ENCODE results near the gene TRDMT1. TPM values are rescaled to one million over a fixed set of nuclear protein-coding genes. Genes with fewer than 3 reads are reported as not detected.

Gene TRDMT1
- total and polyA plus RNA-seq, 2 donors (not counting 1 experiment from before 2014, with no cell fraction given): 3.0 to 20.4 TPM

DNA sequence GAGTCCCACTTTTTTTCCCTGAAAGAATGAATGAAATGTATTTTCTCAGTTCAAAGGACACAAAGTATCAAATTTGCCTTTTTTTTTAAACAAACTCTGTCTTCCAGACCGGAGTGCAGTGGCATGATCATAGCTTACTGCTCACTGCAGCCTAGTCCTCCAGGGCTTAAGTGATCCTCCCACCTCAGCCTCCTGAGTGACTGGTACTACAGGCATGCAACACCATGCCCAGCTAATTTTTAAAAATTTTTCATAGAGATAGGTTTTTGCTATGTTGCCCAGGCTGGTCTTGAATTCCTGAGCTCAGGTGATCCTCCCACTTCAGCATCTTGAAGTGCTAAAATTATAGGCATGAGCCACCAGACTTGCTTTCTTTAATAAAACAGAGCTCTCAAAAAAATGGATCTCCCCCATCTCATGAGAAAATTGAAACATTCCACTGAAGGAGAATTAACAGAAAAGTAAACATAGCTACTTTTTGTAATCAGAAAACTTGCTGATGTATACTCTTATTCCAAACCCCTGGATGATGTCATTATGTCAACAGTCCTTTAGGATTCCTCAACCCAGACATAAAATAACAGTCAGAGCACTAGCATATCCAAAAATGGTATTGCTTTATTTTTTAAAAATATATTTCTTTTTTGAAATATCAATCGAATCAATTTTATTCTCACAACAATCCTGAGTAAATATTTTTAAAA, 12.3 kb upstream of the TRDMT1 start:
- intact Hi-C loops (cut with micrococcal nuclease): no loop called here
- no peak overlapping the region for H3K27ac ChIP-seq (ENCODE audit: low read length in 2 of 2)

DNA sequence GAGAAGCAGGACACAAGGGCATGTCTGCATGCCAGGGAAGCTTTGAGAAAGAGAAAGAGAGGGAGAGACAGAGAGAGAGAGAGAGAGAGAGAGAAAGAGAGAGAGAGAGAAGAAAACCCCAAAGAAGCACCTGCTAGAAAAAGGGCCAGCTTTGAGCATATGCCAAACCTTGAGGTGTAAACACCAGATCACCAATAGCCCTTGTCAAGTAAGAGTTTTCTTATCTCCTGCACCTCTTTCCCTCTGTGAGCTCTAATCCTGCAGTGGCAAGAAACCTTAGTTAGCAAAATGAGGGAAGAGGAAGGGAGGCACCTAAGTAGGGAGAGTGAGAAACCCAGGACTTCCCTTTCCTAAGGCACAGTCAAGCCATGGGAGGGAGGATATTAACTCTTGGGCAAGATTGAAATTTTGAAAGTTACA, 11.3 kb upstream of the TRDMT1 start:
- Histone ChIP-seq H2AFZ (ENCODE audit: insufficient read depth, low read depth, low read length, poor library complexity, severe bottlenecking) (no peak overlapping the region), H3K27ac (ENCODE audit: low read length in 2 of 2) (no peak overlapping the region), H3K4me3 (ENCODE audit: control extremely low read depth in 1 of 5, extremely low read depth in 1 of 5, insufficient read depth in 1 of 5, low read depth in 2 of 5, low read length in 4 of 5) (no peak overlapping the region), H3K36me3 (replicated peaks in 1 of 2; ENCODE audit: control extremely low read depth in 1 of 2, control insufficient read depth in 1 of 2, extremely low read depth in 1 of 2, insufficient read depth in 2 of 2, low read length in 1 of 2) (peaks cover 0 to 5% of the 10 kb centered on the region in 2 experiments), H3K79me2 (ENCODE audit: control insufficient read depth, insufficient read depth, low read length) (no peaks in the 10 kb centered on the region), H3K9me3 (ENCODE audit: control extremely low read depth in 1 of 3, control insufficient read depth in 2 of 3, insufficient read depth in 1 of 3, low read length in 2 of 3) (no peaks in the 10 kb centered on the region), H3K4me1 (ENCODE audit: control insufficient read depth in 2 of 2, insufficient read depth in 2 of 2, low read length in 2 of 2) (peaks cover 0 to 6% of the 10 kb centered on the region in 2 donors), H3K4me2 (replicated peaks; ENCODE audit: low read depth, low read length, poor library complexity, severe bottlenecking) (no peak overlapping the region), H3K27me3 (replicated peaks in 1 of 4; ENCODE audit: control extremely low read depth in 1 of 4, control insufficient read depth in 3 of 4, insufficient read depth in 4 of 4, low read length in 3 of 4) (no peaks in the 10 kb centered on the region), H3K9ac (ENCODE audit: low read length) (no peak overlapping the region), H4K20me1 (ENCODE audit: control insufficient read depth, insufficient read depth, low read length, poor library complexity, severe bottlenecking) (no peaks in the 10 kb centered on the region)
- POLR2A ChIA-PET: no interaction called here
- no peak for ATAC-seq (ENCODE audit: low read depth)
- no peak overlapping the region for H3K4me3 Mint-ChIP-seq
- no peaks in the 10 kb centered on the region for H3K27me3 Mint-ChIP-seq
- H3K9me3 Mint-ChIP-seq (ENCODE audit: insufficient read depth): no peaks in the 10 kb centered on the region
- H3K27ac Mint-ChIP-seq: no peak overlapping the region
- peaks cover 7% of the 10 kb centered on the region for H3K4me1 Mint-ChIP-seq
- DNase-seq: no peak
- intact Hi-C loops (cut with micrococcal nuclease): no loop called here
- no peak for TF ChIP-seq EZH2 (IDR thresholded peaks at IDR 0.05; ENCODE audit: borderline replicate concordance, insufficient read depth, low read depth, low read length, poor library complexity, severe bottlenecking)
- TF ChIP-seq, protein P1, sequence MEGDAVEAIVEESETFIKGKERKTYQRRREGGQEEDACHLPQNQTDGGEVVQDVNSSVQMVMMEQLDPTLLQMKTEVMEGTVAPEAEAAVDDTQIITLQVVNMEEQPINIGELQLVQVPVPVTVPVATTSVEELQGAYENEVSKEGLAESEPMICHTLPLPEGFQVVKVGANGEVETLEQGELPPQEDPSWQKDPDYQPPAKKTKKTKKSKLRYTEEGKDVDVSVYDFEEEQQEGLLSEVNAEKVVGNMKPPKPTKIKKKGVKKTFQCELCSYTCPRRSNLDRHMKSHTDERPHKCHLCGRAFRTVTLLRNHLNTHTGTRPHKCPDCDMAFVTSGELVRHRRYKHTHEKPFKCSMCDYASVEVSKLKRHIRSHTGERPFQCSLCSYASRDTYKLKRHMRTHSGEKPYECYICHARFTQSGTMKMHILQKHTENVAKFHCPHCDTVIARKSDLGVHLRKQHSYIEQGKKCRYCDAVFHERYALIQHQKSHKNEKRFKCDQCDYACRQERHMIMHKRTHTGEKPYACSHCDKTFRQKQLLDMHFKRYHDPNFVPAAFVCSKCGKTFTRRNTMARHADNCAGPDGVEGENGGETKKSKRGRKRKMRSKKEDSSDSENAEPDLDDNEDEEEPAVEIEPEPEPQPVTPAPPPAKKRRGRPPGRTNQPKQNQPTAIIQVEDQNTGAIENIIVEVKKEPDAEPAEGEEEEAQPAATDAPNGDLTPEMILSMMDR (IDR thresholded peaks at IDR 0.05): no peak
- CTCF ChIA-PET: interaction anchor here (2.0 kb wide), 1 partner anchor 17 kb away, joined by 8 read pairs; no protein-coding TSS in a partner anchor

More for the DNA sequence above, 12.3 kb upstream of the TRDMT1 start:
- no peaks in the 10 kb centered on the region for H3K27me3 Mint-ChIP-seq
- ChIA-PET CTCF (interaction anchor here (0.7 to 2.0 kb wide), 2 partner anchors 16 to 409 kb away, joined by 3 to 8 read pairs; no protein-coding TSS in a partner anchor), POLR2A (no interaction called here)
- Histone ChIP-seq H3K4me2 (replicated peaks; ENCODE audit: low read depth, low read length, poor library complexity, severe bottlenecking) (no peak overlapping the region), H3K4me1 (ENCODE audit: control insufficient read depth in 2 of 2, insufficient read depth in 2 of 2, low read length in 2 of 2) (peaks cover 0 to 6% of the 10 kb centered on the region in 2 donors), H3K79me2 (ENCODE audit: control insufficient read depth, insufficient read depth, low read length) (peaks cover 5% of the 10 kb centered on the region), H3K9ac (ENCODE audit: low read length) (no peak overlapping the region), H3K27me3 (replicated peaks in 1 of 4; ENCODE audit: control extremely low read depth in 1 of 4, control insufficient read depth in 3 of 4, insufficient read depth in 4 of 4, low read length in 3 of 4) (no peaks in the 10 kb centered on the region), H3K36me3 (replicated peaks in 1 of 2; ENCODE audit: control extremely low read depth in 1 of 2, control insufficient read depth in 1 of 2, extremely low read depth in 1 of 2, insufficient read depth in 2 of 2, low read length in 1 of 2) (peaks cover 0 to 5% of the 10 kb centered on the region in 2 experiments), H3K4me3 (ENCODE audit: control extremely low read depth in 1 of 5, extremely low read depth in 1 of 5, insufficient read depth in 1 of 5, low read depth in 2 of 5, low read length in 4 of 5) (no peak overlapping the region), H4K20me1 (ENCODE audit: control insufficient read depth, insufficient read depth, low read length, poor library complexity, severe bottlenecking) (no peaks in the 10 kb centered on the region), H2AFZ (ENCODE audit: insufficient read depth, low read depth, low read length, poor library complexity, severe bottlenecking) (no peak overlapping the region), H3K9me3 (ENCODE audit: control extremely low read depth in 1 of 3, control insufficient read depth in 2 of 3, insufficient read depth in 1 of 3, low read length in 2 of 3) (no peaks in the 10 kb centered on the region)
- no peak overlapping the region for H3K4me3 Mint-ChIP-seq
- DNase-seq (no peak), ATAC-seq (ENCODE audit: low read depth) (no peak)
- H3K9me3 Mint-ChIP-seq (ENCODE audit: insufficient read depth): no peaks in the 10 kb centered on the region
- no peak overlapping the region for H3K27ac Mint-ChIP-seq
- peaks cover 7% of the 10 kb centered on the region for H3K4me1 Mint-ChIP-seq
- 100% methylated on average over 1 of the region's 2 CpGs for WGBS (ENCODE audit: insufficient coverage)
- no peak for TF ChIP-seq EZH2 (IDR thresholded peaks at IDR 0.05; ENCODE audit: borderline replicate concordance, insufficient read depth, low read depth, low read length, poor library complexity, severe bottlenecking)
- TF ChIP-seq, protein P1 (IDR thresholded peaks at IDR 0.05): no peak

Measured in B cell (primary cell).